SK-N-SH (cell line): Measurements from ENCODE around the gene PPME1. TPM values are rescaled to one million over a fixed set of nuclear protein-coding genes. Genes with fewer than 3 reads are reported as not detected.

Experiments
- CTCF ChIA-PET: fragments of 300-600, 350-600 bp; formaldehyde crosslinking; extraction: SDS; loops from one replicate; lab custom pipeline; 2021; lab: Yijun Ruan, JAX
- POLR2A ChIA-PET: fragments of 350-600 bp; sonication (Branson Sonifier 250); formaldehyde crosslinking; extraction: SDS; loops from one replicate; lab custom pipeline; 2020; ENCODE audit warnings: antibody characterized with exemption, inconsistent platforms; lab: Yijun Ruan, JAX
- DNase-seq: peaks from one replicate; pipeline ENCODE4 v3.0.0; 2012
- H2AFZ ChIP-seq: fragments of 200-600 bp; sonication (generic); 2 replicates; pipeline ENCODE4 v1.8.1; 2016; ENCODE audit warnings: antibody characterized with exemption, mild to moderate bottlenecking, low read depth
- H3F3A ChIP-seq: fragments of 200-600 bp; sonication (generic); replicated peaks from 2 replicates; pipeline ENCODE3; 2016; ENCODE audit warnings: antibody characterized with exemption, mild to moderate bottlenecking; ENCODE audit not compliant: insufficient read depth
- H3K27ac ChIP-seq, 2 experiments: fragments of 200-500 bp in 1 of 2; fragments of 200-600 bp in 1 of 2; sonication (Bioruptor generic) in 1 of 2; sonication (generic), shearing (Covaris generic) in 1 of 2; 2 replicates each; pipeline versions ENCODE4 v1.5.1 to v1.6.1; 2014 to 2016; ENCODE audit warnings: low read depth in 2 of 2, inconsistent platforms in 1 of 2, low read length in 1 of 2, mild to moderate bottlenecking in 1 of 2, mixed read lengths in 1 of 2
- H3K27me3 ChIP-seq: fragments of 200-600 bp; sonication (generic), shearing (Covaris generic); 2 replicates; pipeline ENCODE4 v1.6.1; 2016; ENCODE audit warnings: mixed run types; ENCODE audit not compliant: insufficient read depth
- H3K36me3 ChIP-seq, 2 experiments: fragments of 200-500 bp in 1 of 2; fragments of 200-600 bp in 1 of 2; sonication (Bioruptor generic) in 1 of 2; sonication (generic) in 1 of 2; replicated peaks in 1 of 2; 2 replicates each; pipeline versions ENCODE3 to v1.5.1; 2014 to 2016; ENCODE audit warnings: low read length in 1 of 2, mild to moderate bottlenecking in 1 of 2; ENCODE audit not compliant: insufficient read depth in 2 of 2, control insufficient read depth in 1 of 2
- H3K4me1 ChIP-seq, 2 experiments: fragments of 200-500 bp in 1 of 2; fragments of 200-600 bp in 1 of 2; sonication (Bioruptor generic) in 1 of 2; sonication (generic), shearing (Covaris generic) in 1 of 2; 2 replicates each; pipeline versions ENCODE4 v1.5.1 to v1.6.1; 2014 to 2016; ENCODE audit warnings: low read depth in 1 of 2, low read length in 1 of 2, mixed run types in 1 of 2; ENCODE audit not compliant: insufficient read depth in 2 of 2, control insufficient read depth in 1 of 2
- H3K4me2 ChIP-seq: fragments of 200-600 bp; sonication (generic), shearing (Covaris generic); 2 replicates; pipeline ENCODE4 v1.6.1; 2017; ENCODE audit warnings: mixed run types
- H3K4me3 ChIP-seq, 2 experiments: fragments of 200-500 bp in 1 of 2; fragments of 200-600 bp in 1 of 2; sonication (Bioruptor generic) in 1 of 2; sonication (generic), shearing (Covaris generic) in 1 of 2; 2 replicates each; pipeline versions ENCODE4 v1.5.1 to v1.8.1; 2014 to 2016; ENCODE audit warnings: low read depth in 2 of 2, inconsistent platforms in 1 of 2, low read length in 1 of 2, mild to moderate bottlenecking in 1 of 2, mixed read lengths in 1 of 2, moderate library complexity in 1 of 2
- H3K79me2 ChIP-seq: fragments of 200-600 bp; sonication (generic); 2 replicates; pipeline ENCODE4 v1.8.1; 2017; ENCODE audit warnings: mild to moderate bottlenecking; ENCODE audit not compliant: insufficient read depth
- H3K9ac ChIP-seq: fragments of 200-600 bp; sonication (generic); 2 replicates; pipeline ENCODE4 v1.6.1; 2017; ENCODE audit warnings: mixed run types
- H3K9me2 ChIP-seq: fragments of 200-600 bp; sonication (generic); 2 replicates; pipeline ENCODE4 v1.6.1; 2017; ENCODE audit warnings: mixed run types
- H3K9me3 ChIP-seq: fragments of 200-600 bp; sonication (generic); 2 replicates; pipeline ENCODE4 v1.6.1; 2017; ENCODE audit warnings: mixed run types, mild to moderate bottlenecking, moderate library complexity
- H4K20me1 ChIP-seq: fragments of 200-600 bp; sonication (generic); 2 replicates; pipeline ENCODE4 v1.6.1; 2017; ENCODE audit warnings: mild to moderate bottlenecking, mixed run types; ENCODE audit not compliant: insufficient read depth
- CHD2 ChIP-seq: fragments of 150-350 bp; IDR thresholded peaks from 2 replicates; pipeline ENCODE4 v1.6.1; 2018; ENCODE audit warnings: low read length; ENCODE audit not compliant: partially characterized antibody
- ELF1 ChIP-seq: IDR thresholded peaks from 2 replicates; pipeline ENCODE4 v1.4.0; 2012
- FOXJ3 ChIP-seq: sonication (generic); formaldehyde crosslinking; IDR thresholded peaks from 2 replicates; pipeline ENCODE4 v1.5.1; 2020; ENCODE audit warnings: mild to moderate bottlenecking, missing genetic modification reagents
- GABPA ChIP-seq: IDR thresholded peaks from 2 replicates; pipeline ENCODE4 v1.4.0; 2012; ENCODE audit warnings: low read depth, mild to moderate bottlenecking
- GATA2 ChIP-seq: sonication (generic); formaldehyde crosslinking; IDR thresholded peaks from 2 replicates; pipeline ENCODE4 v1.5.0; 2020; ENCODE audit warnings: mild to moderate bottlenecking, missing genetic modification reagents
- MEF2A ChIP-seq: IDR thresholded peaks from 2 replicates; pipeline ENCODE4 v1.4.0; 2012; ENCODE audit warnings: low read depth, borderline replicate concordance
- NFIC ChIP-seq: IDR thresholded peaks from 2 replicates; pipeline ENCODE4 v1.4.0; 2012; ENCODE audit warnings: borderline replicate concordance
- POLR2AphosphoS5 ChIP-seq: IDR thresholded peaks from 2 replicates; pipeline ENCODE4 v1.6.1; 2012; ENCODE audit warnings: low read depth, low read length
- REST ChIP-seq: IDR thresholded peaks from 2 replicates; pipeline ENCODE4 v1.6.1; 2012; ENCODE audit warnings: mild to moderate bottlenecking, low read depth, low read length, moderate library complexity
- RXRA ChIP-seq: IDR thresholded peaks from 2 replicates; pipeline ENCODE4 v1.4.0; 2012; ENCODE audit warnings: low read depth, mild to moderate bottlenecking, borderline replicate concordance
- SMC3 ChIP-seq: IDR thresholded peaks from 2 replicates; pipeline ENCODE4 v1.6.1; 2012; ENCODE audit warnings: low read depth, low read length, improper control_type of control experiment
- TEAD4 ChIP-seq: IDR thresholded peaks from 2 replicates; pipeline ENCODE4 v1.4.0; 2012; ENCODE audit warnings: mild to moderate bottlenecking, borderline replicate concordance; ENCODE audit not compliant: insufficient read depth
- USF2 ChIP-seq: fragments of 150-350 bp; IDR thresholded peaks from 2 replicates; pipeline ENCODE4 v1.6.1; 2017; ENCODE audit warnings: antibody characterized with exemption, low read length, low read depth, borderline replicate concordance
- WGBS: methylation state at CpG from one replicate; pipeline ENCODE4 v1.1.6; 2017; ENCODE audit warnings: low lambda C conversion rate; 5-methylcytosine and 5-hydroxymethylcytosine counted together
- polyA plus RNA-seq, 3 experiments: library from polyadenylated mRNA; depleted of rRNA; stranded (reverse); fragments of >200 nt; gene quantifications; 2 replicates each; pipeline ENCODE4 v1.2.3, GENCODE V29; 2012
- TF ChIP-seq, protein P1 (sequence below): fragments of 200-600 bp; sonication (generic); IDR thresholded peaks from 2 replicates; pipeline ENCODE4 v1.6.1; 2017; ENCODE audit warnings: antibody characterized with exemption, mild to moderate bottlenecking, moderate library complexity
- TF ChIP-seq, protein P2 (sequence below): IDR thresholded peaks from 2 replicates; pipeline ENCODE4; 2012

The PPME1 gene
- polyA plus RNA-seq, 1 of the 3 experiments (the other 2 are of a cell fraction): 107 TPM

GRCh38 chr11:74226907-74227306 is 55.8 kb downstream of the PPME1 start:
- 100% methylated on average over 2 of the region's 2 CpGs for WGBS
- Histone ChIP-seq H3K79me2 (0 out of 2 replicates have a peak, but pooled peaks cover 10% of the 10 kb centered on the region), H4K20me1 (no peaks in the 10 kb centered on the region), H3K36me3 (peaks cover 36 to 59% of the 10 kb centered on the region in 2 experiments), H3K4me1 (peaks cover 0 to under 1% of the 10 kb centered on the region in 2 experiments; a peak in 1 of 4 replicates), H3K4me2 (no peak overlapping the region), H3K4me3 (no peak overlapping the region), H3K27me3 (no peaks in the 10 kb centered on the region), H3K27ac (no peak overlapping the region), H3K9ac (no peak overlapping the region), H3F3A (peaks cover 2% of the 10 kb centered on the region), H3K9me2 (no peaks in the 10 kb centered on the region), H2AFZ (no peak overlapping the region), H3K9me3 (no peaks in the 10 kb centered on the region)
- DNase-seq: no peak
- CTCF ChIA-PET: no interaction called here
- no peak for TF ChIP-seq FOXJ3 (CRISPR knock-in tag)
- no peak for TF ChIP-seq TEAD4
- TF ChIP-seq GABPA: no peak
- no peak for TF ChIP-seq USF2
- TF ChIP-seq, protein P1, sequence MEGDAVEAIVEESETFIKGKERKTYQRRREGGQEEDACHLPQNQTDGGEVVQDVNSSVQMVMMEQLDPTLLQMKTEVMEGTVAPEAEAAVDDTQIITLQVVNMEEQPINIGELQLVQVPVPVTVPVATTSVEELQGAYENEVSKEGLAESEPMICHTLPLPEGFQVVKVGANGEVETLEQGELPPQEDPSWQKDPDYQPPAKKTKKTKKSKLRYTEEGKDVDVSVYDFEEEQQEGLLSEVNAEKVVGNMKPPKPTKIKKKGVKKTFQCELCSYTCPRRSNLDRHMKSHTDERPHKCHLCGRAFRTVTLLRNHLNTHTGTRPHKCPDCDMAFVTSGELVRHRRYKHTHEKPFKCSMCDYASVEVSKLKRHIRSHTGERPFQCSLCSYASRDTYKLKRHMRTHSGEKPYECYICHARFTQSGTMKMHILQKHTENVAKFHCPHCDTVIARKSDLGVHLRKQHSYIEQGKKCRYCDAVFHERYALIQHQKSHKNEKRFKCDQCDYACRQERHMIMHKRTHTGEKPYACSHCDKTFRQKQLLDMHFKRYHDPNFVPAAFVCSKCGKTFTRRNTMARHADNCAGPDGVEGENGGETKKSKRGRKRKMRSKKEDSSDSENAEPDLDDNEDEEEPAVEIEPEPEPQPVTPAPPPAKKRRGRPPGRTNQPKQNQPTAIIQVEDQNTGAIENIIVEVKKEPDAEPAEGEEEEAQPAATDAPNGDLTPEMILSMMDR: no peak
- TF ChIP-seq POLR2AphosphoS5: no peak
- POLR2A ChIA-PET: no interaction called here

DNA sequence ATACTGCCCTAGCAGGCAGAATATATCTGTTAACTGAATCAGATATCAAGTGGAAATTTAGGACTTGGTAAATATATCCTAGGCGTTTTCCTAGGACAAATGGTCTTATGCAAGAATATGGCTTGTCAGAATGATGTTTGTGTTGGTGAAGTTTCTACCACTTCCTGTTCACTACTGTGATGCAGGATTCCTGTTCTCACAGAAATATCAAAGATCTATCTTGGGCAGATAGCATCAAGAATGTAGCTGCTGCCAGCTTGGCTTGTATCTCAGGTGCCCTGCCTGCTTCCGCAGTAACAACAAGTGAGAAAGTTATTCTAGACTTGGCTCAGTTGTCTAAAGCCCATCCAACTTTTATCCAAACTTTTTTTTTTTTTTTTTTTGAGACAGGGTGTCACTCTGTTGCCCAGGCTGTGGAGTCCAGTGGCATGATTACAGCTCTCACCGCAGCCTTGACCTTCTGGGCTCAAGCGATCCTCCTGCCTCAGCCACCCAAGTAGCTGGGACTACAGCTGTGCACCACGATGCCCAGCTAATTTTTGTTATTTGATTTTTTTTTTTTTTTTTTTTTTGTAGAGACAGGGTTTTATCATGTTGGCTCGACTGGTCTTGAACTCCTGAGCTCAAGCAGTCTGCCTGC is 61.3 kb downstream of the PPME1 start:
- Histone ChIP-seq H3K4me2 (no peak overlapping the region), H4K20me1 (no peaks in the 10 kb centered on the region), H3K27ac (no peak overlapping the region), H3K36me3 (peaks cover 53 to 80% of the 10 kb centered on the region in 2 experiments), H3K9ac (no peak overlapping the region), H3K27me3 (no peaks in the 10 kb centered on the region), H2AFZ (no peak overlapping the region), H3K9me3 (no peaks in the 10 kb centered on the region), H3K4me3 (no peak overlapping the region), H3K4me1 (no peaks in the 10 kb centered on the region), H3F3A (no peaks in the 10 kb centered on the region), H3K9me2 (no peaks in the 10 kb centered on the region), H3K79me2 (no peaks in the 10 kb centered on the region)
- WGBS: 97% methylated on average over 6 of the region's 6 CpGs
- DNase-seq: no peak
- POLR2A ChIA-PET: interaction anchor here (0.7 kb wide), 1 partner anchor 111 kb away, joined by 3 read pairs; no protein-coding TSS in a partner anchor
- CTCF ChIA-PET: interaction anchor here (0.7 kb wide), 1 partner anchor 23 kb away, joined by 3 read pairs; no protein-coding TSS in a partner anchor
- TF ChIP-seq GATA2 (CRISPR knock-in tag) (no peak), ELF1 (no peak), TEAD4 (no peak), RXRA (no peak), GABPA (no peak), POLR2AphosphoS5 (no peak), SMC3 (no peak), MEF2A (no peak), NFIC (no peak), REST (no peak), CHD2 (no peak)
- TF ChIP-seq, protein P2, sequence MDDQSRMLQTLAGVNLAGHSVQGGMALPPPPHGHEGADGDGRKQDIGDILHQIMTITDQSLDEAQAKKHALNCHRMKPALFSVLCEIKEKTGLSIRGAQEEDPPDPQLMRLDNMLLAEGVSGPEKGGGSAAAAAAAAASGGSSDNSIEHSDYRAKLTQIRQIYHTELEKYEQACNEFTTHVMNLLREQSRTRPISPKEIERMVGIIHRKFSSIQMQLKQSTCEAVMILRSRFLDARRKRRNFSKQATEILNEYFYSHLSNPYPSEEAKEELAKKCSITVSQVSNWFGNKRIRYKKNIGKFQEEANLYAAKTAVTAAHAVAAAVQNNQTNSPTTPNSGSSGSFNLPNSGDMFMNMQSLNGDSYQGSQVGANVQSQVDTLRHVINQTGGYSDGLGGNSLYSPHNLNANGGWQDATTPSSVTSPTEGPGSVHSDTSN: no peak
- TF ChIP-seq, protein P1: no peak
